Measurements from ENCODE around the gene CLDN24.

The CLDN24 gene

DNA sequence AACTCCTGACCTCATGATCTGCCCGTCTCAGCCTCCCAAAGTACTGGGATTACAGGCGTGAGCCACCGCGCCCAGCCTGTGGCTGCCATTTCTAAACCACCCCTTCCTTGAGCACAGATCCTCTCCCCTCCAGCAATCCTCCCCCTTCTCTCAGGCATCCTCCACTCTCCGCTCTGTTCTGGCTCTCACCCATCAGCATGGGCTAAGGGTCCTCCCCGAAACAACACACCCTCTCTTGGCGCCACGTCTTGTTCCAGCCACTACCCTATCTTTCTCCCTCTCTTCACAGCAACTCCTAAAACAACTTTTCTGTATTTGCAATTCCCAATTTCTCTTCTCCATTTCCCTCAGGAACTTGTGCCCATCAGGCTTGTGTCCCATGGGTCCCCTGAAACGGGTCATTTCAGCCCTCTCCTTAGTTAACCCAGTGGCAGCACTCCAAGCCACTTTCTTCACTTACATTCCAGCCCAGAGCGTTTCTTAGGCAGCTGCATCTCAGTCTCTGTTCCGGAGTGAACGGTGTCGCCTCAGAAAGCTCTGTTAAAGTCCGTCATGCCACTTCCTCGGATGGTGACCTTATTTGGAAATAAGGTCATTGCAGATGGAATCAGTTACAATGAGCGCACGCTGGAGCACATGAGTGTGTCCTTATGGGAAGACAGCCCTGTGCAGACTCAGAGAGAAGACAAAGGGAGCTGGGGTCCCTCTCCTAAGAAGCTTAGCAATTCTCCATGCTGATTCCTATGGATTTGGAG is 28.3 kb upstream of the CLDN24 start:
- H3K4me1 ChIP-seq (ENCODE audit: control insufficient read depth in 1 of 2, insufficient read depth in 1 of 2, low read depth in 1 of 2, low read length in 1 of 2) = no peaks in the 10 kb centered on the region
- no peak overlapping the region for H3K4me3 ChIP-seq (ENCODE audit: low read depth in 1 of 2, low read length in 1 of 2)
- H3K9me3 ChIP-seq = no peaks in the 10 kb centered on the region
- TF ChIP-seq, protein P1, sequence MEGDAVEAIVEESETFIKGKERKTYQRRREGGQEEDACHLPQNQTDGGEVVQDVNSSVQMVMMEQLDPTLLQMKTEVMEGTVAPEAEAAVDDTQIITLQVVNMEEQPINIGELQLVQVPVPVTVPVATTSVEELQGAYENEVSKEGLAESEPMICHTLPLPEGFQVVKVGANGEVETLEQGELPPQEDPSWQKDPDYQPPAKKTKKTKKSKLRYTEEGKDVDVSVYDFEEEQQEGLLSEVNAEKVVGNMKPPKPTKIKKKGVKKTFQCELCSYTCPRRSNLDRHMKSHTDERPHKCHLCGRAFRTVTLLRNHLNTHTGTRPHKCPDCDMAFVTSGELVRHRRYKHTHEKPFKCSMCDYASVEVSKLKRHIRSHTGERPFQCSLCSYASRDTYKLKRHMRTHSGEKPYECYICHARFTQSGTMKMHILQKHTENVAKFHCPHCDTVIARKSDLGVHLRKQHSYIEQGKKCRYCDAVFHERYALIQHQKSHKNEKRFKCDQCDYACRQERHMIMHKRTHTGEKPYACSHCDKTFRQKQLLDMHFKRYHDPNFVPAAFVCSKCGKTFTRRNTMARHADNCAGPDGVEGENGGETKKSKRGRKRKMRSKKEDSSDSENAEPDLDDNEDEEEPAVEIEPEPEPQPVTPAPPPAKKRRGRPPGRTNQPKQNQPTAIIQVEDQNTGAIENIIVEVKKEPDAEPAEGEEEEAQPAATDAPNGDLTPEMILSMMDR (IDR thresholded peaks at IDR 0.05) = no peak
- no peaks in the 10 kb centered on the region for H3K36me3 ChIP-seq
- H3K27me3 ChIP-seq = no peaks in the 10 kb centered on the region
- H3K27ac ChIP-seq = no peak overlapping the region

GRCh38 chr4:183349673-183350072 is 27.4 kb upstream of the CLDN24 start:
- Histone ChIP-seq H3K4me1 (ENCODE audit: control insufficient read depth in 1 of 2, insufficient read depth in 1 of 2, low read depth in 1 of 2, low read length in 1 of 2) (no peaks in the 10 kb centered on the region), H3K27ac (no peak overlapping the region), H3K36me3 (no peaks in the 10 kb centered on the region), H3K27me3 (no peaks in the 10 kb centered on the region), H3K4me3 (ENCODE audit: low read depth in 1 of 2, low read length in 1 of 2) (no peak overlapping the region), H3K9me3 (no peaks in the 10 kb centered on the region)
- TF ChIP-seq, protein P1 (IDR thresholded peaks at IDR 0.05) = no peak

DNA sequence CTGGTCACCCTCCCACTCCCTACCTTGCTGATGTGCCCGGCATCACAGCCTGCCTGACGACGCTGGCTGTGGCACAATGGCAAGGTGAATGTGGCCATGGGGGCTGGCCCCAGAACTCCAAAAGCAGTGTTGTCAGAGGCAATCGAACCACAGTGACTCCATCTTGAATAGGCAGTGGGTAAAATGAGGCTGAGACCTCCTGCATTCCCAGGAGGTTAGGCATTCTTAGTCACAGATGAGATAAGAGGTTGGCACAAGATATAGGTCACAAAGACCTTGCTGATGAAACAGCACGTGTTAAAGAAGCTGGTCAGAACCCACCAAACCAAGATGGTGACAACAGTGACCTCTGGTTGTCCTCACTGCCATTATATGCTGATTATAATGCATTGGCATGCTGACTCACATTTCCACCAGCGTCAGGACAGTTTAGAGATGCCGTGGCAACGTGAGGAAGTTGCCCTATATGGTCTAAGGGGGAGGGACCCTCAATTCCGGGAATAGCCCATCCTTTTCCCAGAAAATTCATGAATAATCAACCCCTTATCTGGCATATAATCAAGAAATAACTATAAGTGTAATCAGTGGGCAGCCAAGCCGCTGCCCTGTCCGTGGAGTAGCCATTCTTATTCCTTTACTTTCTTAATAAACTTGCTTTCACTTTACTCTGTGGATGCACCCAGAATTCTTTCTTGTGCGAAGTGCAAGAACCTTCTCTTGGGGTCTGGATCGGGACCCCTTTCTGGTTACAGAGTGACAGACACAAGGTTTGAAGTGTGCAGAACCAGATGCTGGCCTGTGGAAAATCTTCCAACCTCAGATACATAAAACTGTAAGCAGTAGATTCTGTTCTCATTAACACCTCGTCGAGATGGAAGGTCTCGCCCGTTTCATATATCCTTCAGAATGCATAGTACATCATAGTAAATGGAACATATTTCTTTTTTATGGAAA is 26.8 kb upstream of the CLDN24 start:
- Histone ChIP-seq H3K4me1 (ENCODE audit: control insufficient read depth in 1 of 2, insufficient read depth in 1 of 2, low read depth in 1 of 2, low read length in 1 of 2) (no peaks in the 10 kb centered on the region), H3K27ac (no peak overlapping the region), H3K27me3 (peaks cover 1% of the 10 kb centered on the region), H3K36me3 (no peaks in the 10 kb centered on the region), H3K9me3 (no peaks in the 10 kb centered on the region), H3K4me3 (ENCODE audit: low read depth in 1 of 2, low read length in 1 of 2) (no peak overlapping the region)
- TF ChIP-seq, protein P1 (IDR thresholded peaks at IDR 0.05) = no peak

DNA sequence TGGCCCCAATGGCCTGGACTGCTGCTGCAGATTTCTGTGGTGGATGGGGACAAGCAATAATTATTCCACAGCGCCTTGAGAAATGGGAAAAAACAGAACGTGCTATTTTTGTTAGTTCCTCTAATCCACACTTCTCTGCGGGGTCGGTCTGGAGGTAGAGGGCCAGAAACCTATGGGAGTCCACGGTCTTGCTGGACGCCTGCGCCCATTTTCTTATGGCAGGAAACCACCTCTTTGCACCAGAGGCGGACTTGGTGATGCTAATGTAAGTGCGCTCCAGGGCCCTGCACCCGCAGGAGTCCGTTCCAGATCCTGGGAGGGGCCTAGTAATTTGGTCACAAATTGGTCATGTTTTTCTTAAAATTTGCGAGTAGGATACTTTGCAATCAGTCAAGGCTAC is 25.9 kb upstream of the CLDN24 start:
- H3K4me3 ChIP-seq (ENCODE audit: low read depth in 1 of 2, low read length in 1 of 2) = no peak overlapping the region

GRCh38 chr4:183347566-183347965 is 25.3 kb upstream of the CLDN24 start:
- no peak overlapping the region for H3K27ac ChIP-seq
- peaks cover 16% of the 10 kb centered on the region for H3K27me3 ChIP-seq
- no peaks in the 10 kb centered on the region for H3K9me3 ChIP-seq
- H3K4me1 ChIP-seq (ENCODE audit: control insufficient read depth in 1 of 2, insufficient read depth in 1 of 2, low read depth in 1 of 2, low read length in 1 of 2) = no peaks in the 10 kb centered on the region
- no peaks in the 10 kb centered on the region for H3K36me3 ChIP-seq
- H3K4me3 ChIP-seq (ENCODE audit: low read depth in 1 of 2, low read length in 1 of 2) = no peak overlapping the region
- TF ChIP-seq, protein P1 (IDR thresholded peaks at IDR 0.05) = no peak

More for the DNA sequence above, 25.9 kb upstream of the CLDN24 start:
- Histone ChIP-seq H3K4me1 (ENCODE audit: control insufficient read depth in 1 of 2, insufficient read depth in 1 of 2, low read depth in 1 of 2, low read length in 1 of 2) (no peaks in the 10 kb centered on the region), H3K27ac (no peak overlapping the region), H3K9me3 (no peaks in the 10 kb centered on the region), H3K27me3 (peaks cover 10% of the 10 kb centered on the region), H3K36me3 (no peaks in the 10 kb centered on the region)
- TF ChIP-seq, protein P1 (IDR thresholded peaks at IDR 0.05) = no peak

Data from neutrophil (primary cell).